Measurements from ENCODE around the gene ALCAM. TPM values are rescaled to one million over a fixed set of nuclear protein-coding genes. Genes with fewer than 3 reads are reported as not detected.

The ALCAM gene
- total RNA-seq, 2 donors from 2014 or later: 17.8 to 29.6 TPM

GRCh38 chr3:105414841-105415240, 48.1 kb downstream of the ALCAM start:
- Histone ChIP-seq H3K4me3 (no peak overlapping the region), H3K9ac (ENCODE audit: low read depth in 2 of 2, low read length in 2 of 2) (no peak overlapping the region), H3K27ac (no peak overlapping the region), H3K36me3 (no peaks in the 10 kb centered on the region), H3K27me3 (no peaks in the 10 kb centered on the region), H3K9me3 (no peaks in the 10 kb centered on the region), H3K4me1 (no peaks in the 10 kb centered on the region)
- no peak for DNase-seq
- intact Hi-C loops (cut with DNase I): no loop called here
- no peak for TF ChIP-seq CTCF (IDR thresholded peaks at IDR 0.05)

GRCh38 chr3:105415951-105416350, 49.2 kb downstream of the ALCAM start:
- intact Hi-C loops (cut with DNase I): no loop called here
- no peaks in the 10 kb centered on the region for H3K9me3 ChIP-seq

GRCh38 chr3:105417525-105418289, 51.0 kb downstream of the ALCAM start:
- Histone ChIP-seq H3K9ac (ENCODE audit: low read depth in 2 of 2, low read length in 2 of 2) (no peak overlapping the region), H3K9me3 (no peaks in the 10 kb centered on the region), H3K4me3 (no peak overlapping the region), H3K27me3 (no peaks in the 10 kb centered on the region), H3K4me1 (no peaks in the 10 kb centered on the region), H3K36me3 (no peaks in the 10 kb centered on the region), H3K27ac (no peak overlapping the region)
- no peak for DNase-seq
- intact Hi-C loops (cut with DNase I): no loop called here
- no peak for TF ChIP-seq CTCF (IDR thresholded peaks at IDR 0.05)

More at GRCh38 chr3:105415951-105416350, 49.2 kb downstream of the ALCAM start:
- no peak for TF ChIP-seq CTCF (IDR thresholded peaks at IDR 0.05)
- Histone ChIP-seq H3K27me3 (no peaks in the 10 kb centered on the region), H3K9ac (ENCODE audit: low read depth in 2 of 2, low read length in 2 of 2) (no peak overlapping the region), H3K4me3 (no peak overlapping the region), H3K36me3 (no peaks in the 10 kb centered on the region), H3K27ac (no peak overlapping the region), H3K4me1 (no peaks in the 10 kb centered on the region)
- DNase-seq: no peak

- H3K27me3 ChIP-seq: no peaks in the 10 kb centered on the region
- H3K36me3 ChIP-seq: no peaks in the 10 kb centered on the region
- no peak for DNase-seq
- no peak for TF ChIP-seq CTCF (IDR thresholded peaks at IDR 0.05)
- H3K4me3 ChIP-seq: no peak overlapping the region
- intact Hi-C loops (cut with DNase I): no loop called here
- no peak overlapping the region for H3K27ac ChIP-seq
- no peaks in the 10 kb centered on the region for H3K9me3 ChIP-seq
- no peaks in the 10 kb centered on the region for H3K4me1 ChIP-seq
- H3K9ac ChIP-seq (ENCODE audit: low read depth in 2 of 2, low read length in 2 of 2): no peak overlapping the region
These were observed 55.9 kb downstream of the ALCAM start for GRCh38 chr3:105422645-105423044.

- no peak overlapping the region for H3K4me3 ChIP-seq
- no peaks in the 10 kb centered on the region for H3K4me1 ChIP-seq
- no peak for TF ChIP-seq CTCF (IDR thresholded peaks at IDR 0.05)
- H3K36me3 ChIP-seq: no peaks in the 10 kb centered on the region
- no peaks in the 10 kb centered on the region for H3K27me3 ChIP-seq
- no peaks in the 10 kb centered on the region for H3K9me3 ChIP-seq
- DNase-seq: no peak
- no peak overlapping the region for H3K27ac ChIP-seq
- no peak overlapping the region for H3K9ac ChIP-seq (ENCODE audit: low read depth in 2 of 2, low read length in 2 of 2)
- intact Hi-C loops (cut with DNase I): no loop called here
These were observed 56.7 kb downstream of the ALCAM start for GRCh38 chr3:105423397-105423796.
